AG10803 (cell line): ENCODE data around the gene CTNNB1.
A peak's percentile ranks its signal among the peaks of the same experiment; 100 is the strongest.

Experiments used
- DNase-seq: peaks from one replicate; pipeline ENCODE4 v3.0.0; 2010; ENCODE audit warnings: low read depth
- H3K4me3 ChIP-seq: 2 replicates; pipeline ENCODE4 v1.5.1; 2011; ENCODE audit warnings: mild to moderate bottlenecking, low read length, control low read depth
- TF ChIP-seq, protein P1 (sequence below): conservative IDR thresholded peaks from 2 replicates; pipeline ENCODE4 v1.5.1; 2011; ENCODE audit warnings: mild to moderate bottlenecking, low read length, control low read depth, inconsistent platforms

Gene CTNNB1

DNA sequence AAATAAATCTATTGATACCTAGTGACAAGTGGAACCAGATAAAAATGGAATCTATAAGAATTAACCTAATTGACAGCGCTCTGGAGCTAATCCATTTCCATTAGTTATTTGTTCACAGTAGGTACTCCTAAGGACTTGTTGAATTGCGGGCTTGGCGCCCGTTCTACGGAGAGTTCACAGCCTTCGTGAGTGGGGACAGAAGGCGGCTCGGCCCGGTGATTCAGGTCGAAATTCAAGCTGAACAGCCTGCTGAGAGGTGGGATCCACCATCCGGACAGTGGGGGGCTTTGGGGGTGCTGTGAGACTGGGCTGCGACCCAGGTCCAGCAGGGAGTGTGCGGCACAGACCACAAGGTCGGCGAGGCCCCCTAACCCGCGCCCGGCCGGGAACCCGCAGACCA lies 779 bp upstream of the CTNNB1 start:
- peak; percentile 13 for DNase-seq
- H3K4me3 ChIP-seq, result peak overlapping the region; percentile 90
- TF ChIP-seq, protein P1, sequence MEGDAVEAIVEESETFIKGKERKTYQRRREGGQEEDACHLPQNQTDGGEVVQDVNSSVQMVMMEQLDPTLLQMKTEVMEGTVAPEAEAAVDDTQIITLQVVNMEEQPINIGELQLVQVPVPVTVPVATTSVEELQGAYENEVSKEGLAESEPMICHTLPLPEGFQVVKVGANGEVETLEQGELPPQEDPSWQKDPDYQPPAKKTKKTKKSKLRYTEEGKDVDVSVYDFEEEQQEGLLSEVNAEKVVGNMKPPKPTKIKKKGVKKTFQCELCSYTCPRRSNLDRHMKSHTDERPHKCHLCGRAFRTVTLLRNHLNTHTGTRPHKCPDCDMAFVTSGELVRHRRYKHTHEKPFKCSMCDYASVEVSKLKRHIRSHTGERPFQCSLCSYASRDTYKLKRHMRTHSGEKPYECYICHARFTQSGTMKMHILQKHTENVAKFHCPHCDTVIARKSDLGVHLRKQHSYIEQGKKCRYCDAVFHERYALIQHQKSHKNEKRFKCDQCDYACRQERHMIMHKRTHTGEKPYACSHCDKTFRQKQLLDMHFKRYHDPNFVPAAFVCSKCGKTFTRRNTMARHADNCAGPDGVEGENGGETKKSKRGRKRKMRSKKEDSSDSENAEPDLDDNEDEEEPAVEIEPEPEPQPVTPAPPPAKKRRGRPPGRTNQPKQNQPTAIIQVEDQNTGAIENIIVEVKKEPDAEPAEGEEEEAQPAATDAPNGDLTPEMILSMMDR, result no peak

DNA sequence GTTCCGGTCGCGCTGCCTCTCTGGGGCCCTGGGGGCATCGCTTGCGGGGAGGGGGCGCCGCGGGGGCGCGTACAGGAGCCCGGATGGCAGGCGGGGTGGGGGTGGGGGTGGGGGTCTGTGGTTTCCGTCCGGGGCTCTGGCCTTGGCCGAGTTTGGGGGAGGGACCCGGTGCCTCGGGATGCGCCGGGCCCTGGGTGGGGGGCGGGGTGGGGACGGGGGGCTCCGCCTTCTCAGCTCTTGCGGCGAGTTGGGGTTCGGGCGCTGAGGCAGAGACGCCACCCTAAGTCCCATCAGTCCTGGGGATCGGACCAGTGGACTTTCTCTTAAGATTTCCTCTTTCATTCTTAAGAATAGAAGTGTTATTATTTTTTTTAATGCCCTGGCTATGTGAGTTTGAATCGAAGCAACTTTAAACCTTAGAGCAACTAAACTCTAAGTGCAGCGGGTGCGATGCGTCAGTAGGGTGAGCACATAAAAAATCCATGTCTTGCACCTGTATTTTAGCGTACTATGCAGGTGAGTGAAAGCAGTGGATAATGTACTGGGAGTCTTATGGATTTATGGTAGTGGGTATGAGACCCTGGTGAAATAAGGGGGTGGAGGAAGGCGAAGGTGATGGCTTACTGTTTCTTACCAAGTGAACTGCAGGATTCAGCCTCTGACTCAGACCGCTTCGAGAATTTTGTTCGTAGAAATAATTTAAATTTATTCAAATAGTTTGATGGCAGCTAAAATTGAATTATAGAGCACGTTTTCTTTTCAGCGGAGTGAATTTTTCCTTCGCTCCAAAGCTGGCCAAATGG lies 762 bp downstream of the CTNNB1 start:
- peak; percentile 9 for DNase-seq
- H3K4me3 ChIP-seq, result peak overlapping the region; percentile 90
- TF ChIP-seq, protein P1, result no peak

DNA sequence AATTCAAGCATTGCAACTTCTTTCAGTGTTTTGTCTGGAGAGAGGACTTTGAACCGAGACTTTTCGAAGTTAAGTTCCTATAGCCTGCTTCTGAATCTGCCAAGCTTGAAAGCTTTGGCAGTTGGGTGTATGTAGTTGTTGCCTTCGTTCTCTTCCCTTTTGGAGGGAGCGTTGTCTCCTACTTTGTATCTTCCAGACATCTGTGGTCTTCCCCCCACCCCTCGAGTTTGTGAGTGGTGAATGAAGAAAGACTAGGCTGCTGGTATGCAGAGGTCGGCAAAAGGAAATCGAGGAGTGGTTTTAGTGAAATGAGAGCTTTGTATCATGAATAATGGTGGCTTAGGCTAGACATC lies 1.3 kb downstream of the CTNNB1 start:
- DNase-seq, result peak; percentile 56
- peak overlapping the region; percentile 90 for H3K4me3 ChIP-seq
- TF ChIP-seq, protein P1, result no peak

DNA sequence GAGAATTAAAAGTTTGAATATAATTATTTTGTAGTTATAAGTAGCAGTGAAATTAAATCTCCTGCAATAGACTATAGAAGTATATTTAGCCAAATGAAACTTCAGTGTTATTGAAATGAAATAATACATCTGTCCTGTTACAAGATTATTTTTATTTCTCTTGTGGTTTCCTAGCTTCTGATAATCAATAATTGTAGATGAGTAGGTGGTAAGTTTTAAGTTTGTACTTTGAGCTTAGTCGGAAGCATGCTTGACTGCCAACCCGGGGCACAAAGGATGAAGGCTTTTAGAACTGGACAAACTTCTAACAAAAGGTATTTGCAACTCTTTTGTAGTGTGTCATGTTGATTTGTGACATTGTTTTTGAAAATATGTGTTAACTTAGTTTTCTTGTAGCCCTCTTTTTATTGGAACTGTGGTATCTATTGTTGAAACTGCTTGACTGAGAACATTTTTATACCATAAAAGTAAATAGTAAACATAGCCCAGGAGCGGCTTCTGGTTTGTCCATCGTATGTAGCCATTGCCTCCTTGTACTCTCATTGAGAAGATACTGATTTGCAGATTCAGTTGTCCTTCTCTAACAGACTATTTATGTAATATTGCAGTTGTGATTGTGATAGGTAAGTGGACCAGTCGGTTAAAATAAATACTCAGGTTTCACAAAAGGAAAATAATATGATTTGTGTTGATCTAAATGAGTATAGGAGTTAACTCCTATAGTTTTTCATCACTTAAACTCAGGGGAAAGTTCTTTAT lies 2.9 kb downstream of the CTNNB1 start:
- H3K4me3 ChIP-seq, result no peak overlapping the region
- DNase-seq, result no peak

DNA sequence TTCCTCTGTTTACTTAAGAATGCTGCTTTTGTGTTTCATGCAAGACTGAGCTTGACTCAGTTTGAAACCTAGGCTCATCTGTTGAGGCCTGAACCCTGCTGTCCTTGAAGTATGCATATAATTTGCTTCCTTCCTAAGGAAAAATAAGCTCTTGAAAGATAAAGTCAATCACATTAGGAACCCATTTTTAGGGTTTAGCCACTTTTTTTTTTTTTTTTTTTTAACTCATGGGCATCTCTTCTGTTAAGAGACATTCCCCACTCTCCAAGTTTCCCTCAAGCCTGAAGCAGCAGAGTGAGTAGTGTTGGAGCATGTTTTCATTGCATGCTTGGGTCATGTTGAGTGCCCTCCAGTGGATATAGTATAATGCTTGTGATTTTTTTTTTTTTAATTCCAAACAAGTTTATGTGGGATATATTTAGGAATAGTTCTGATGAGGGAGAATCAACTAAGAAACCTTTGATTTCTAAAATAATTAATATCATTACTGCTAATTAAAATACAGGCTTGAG lies 3.6 kb downstream of the CTNNB1 start:
- H3K4me3 ChIP-seq, result no peak overlapping the region
- TF ChIP-seq, protein P1, result peak; percentile 60
- peak; percentile 61 for DNase-seq

More for the DNA sequence above, 2.9 kb downstream of the CTNNB1 start:
- TF ChIP-seq, protein P1, result no peak

DNA sequence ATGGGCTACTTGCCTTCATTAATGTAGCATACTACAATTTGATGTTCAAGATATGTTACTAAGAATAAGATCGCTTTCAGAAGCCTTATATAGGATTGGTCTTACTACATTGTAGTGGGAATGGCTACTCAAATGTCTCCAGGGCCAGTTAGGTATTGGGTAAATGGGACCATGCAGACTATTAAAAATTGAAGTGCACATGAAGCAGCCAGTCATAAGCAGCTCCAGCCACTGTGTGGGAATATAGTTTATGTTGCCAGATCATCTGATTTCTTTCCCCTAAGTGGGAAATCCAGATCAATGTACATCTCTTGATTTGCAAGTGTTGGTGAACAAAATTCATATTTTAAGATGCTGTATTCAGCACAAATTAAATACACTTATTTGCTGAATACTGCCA lies 5.1 kb downstream of the CTNNB1 start:
- no peak overlapping the region for H3K4me3 ChIP-seq
- TF ChIP-seq, protein P1, result no peak
- DNase-seq, result no peak
